NT2/D1 (cell line): ENCODE results near the gene FANCF.

ENCODE experiments used
- DNase-seq: peaks from one replicate; pipeline ENCODE4 v3.0.0-alpha.2; 2011; ENCODE audit warnings: low read depth, low spot score
- H3K27me3 ChIP-seq: 2 replicates; pipeline ENCODE4 v1.6.0; 2011; ENCODE audit warnings: mild to moderate bottlenecking; ENCODE audit not compliant: insufficient read length, insufficient read depth
- H3K36me3 ChIP-seq: 2 replicates; pipeline ENCODE4 v1.6.1; 2011; ENCODE audit warnings: mild to moderate bottlenecking, low read length, mixed read lengths; ENCODE audit not compliant: insufficient read depth, insufficient read length
- H3K4me1 ChIP-seq: 2 replicates; pipeline ENCODE4 v1.5.1; 2011; ENCODE audit not compliant: insufficient read depth, insufficient read length
- H3K4me3 ChIP-seq: 2 replicates; pipeline ENCODE4 v1.5.1; 2011; ENCODE audit warnings: low read depth; ENCODE audit not compliant: insufficient read length
- H3K9ac ChIP-seq: 2 replicates; pipeline ENCODE4 v1.6.0; 2011; ENCODE audit warnings: low read depth; ENCODE audit not compliant: insufficient read length
- H3K9me3 ChIP-seq: 2 replicates; pipeline ENCODE4 v1.5.1; 2011; ENCODE audit warnings: mild to moderate bottlenecking, low read length; ENCODE audit not compliant: insufficient read depth
- SUZ12 ChIP-seq: IDR thresholded peaks from 2 replicates; pipeline ENCODE4 v1.6.1; 2011; ENCODE audit not compliant: insufficient read length, insufficient read depth; ENCODE audit errors: extremely low read depth
- YY1 ChIP-seq: IDR thresholded peaks from 2 replicates; pipeline ENCODE4 v1.6.1; 2011; ENCODE audit not compliant: insufficient read length, insufficient read depth
- ZNF274 ChIP-seq: IDR thresholded peaks from 2 replicates; pipeline ENCODE4 v1.6.1; 2011; ENCODE audit warnings: mild to moderate bottlenecking, low read depth, low read length

FANCF gene

DNA sequence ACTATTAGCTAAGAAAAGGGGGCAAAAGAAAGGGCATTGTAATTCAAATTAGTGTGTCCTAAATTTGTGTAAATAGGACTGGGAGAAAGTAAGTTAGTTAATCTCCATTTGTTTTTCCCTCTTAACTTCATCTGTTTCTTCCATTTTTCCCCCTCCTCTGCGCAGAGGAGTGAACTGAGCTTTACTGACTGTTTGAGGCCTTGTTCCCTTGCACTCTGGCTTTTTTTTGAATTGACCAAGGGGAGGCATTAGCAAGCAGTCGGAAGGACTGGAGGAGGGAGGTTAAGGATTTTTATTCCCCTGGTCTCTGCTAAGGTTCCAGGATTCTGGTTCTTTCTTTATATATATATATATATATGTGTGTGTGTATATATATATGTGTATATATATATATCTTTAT, 15.2 kb upstream of the FANCF start:
- no peaks in the 10 kb centered on the region for H3K9me3 ChIP-seq
- DNase-seq, result peak; percentile 13
- no peak overlapping the region for H3K9ac ChIP-seq
- TF ChIP-seq ZNF274 (no peak), YY1 (no peak), SUZ12 (no peak)
- no peak overlapping the region for H3K4me3 ChIP-seq
- no peaks in the 10 kb centered on the region for H3K27me3 ChIP-seq
- no peaks in the 10 kb centered on the region for H3K36me3 ChIP-seq
- no peaks in the 10 kb centered on the region for H3K4me1 ChIP-seq

DNA sequence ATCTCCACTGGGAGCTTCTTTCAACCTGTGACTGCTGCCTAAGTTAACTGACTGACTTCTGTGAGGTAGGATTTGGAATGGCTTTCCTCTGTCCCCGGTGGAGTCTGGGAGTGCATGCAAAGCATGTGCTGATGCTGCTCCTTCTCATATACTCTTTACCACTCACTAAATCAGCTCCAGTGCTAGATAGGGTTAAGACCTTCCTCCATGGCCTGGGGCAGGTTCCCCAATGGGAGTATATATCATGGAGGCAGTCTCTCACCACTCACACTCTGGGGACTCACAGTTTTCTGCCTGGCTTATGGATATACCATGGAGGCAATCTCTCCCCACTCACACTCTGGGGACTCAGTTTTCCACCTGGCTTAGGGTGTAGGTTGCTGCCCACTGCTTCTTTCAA, 10.1 kb upstream of the FANCF start:
- no peak overlapping the region for H3K4me3 ChIP-seq
- DNase-seq, result no peak

DNA sequence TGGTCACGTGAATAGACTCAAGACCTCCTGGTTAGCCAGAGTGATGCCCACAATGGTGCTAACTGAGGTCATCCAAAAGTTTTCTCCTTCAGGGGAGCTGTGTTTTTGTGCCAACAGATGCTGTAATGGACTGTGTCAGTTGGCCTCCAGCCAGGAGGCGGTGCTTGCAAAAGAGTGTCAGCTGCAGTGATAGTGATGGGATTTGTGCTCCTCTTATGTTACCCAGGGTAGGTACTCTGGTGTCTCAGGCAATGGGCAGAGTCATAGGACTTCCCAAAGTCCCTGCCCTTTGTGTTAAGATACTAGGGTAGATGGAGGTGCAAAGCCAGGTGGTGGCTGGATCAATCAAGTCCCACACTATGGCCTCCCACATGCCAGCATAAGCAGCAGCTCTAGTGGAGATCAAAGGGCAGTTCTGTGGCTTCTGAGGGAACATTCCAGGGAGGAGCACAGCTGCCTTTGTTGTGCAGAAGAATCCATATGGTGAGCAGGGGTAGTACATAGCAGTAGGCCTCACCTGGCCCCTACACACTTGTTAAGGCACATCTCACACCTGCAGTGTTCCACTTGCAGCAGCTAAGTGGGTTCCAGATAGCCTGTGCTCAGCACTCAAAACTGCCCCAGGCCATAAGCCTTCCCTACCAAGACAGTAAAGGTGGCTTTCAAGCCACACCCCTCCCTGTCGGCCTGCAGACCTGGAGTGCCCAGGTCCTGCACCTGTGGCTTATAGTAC, 9.4 kb upstream of the FANCF start:
- Histone ChIP-seq H3K4me3 (no peak overlapping the region), H3K27me3 (no peaks in the 10 kb centered on the region), H3K4me1 (no peaks in the 10 kb centered on the region), H3K9ac (no peak overlapping the region), H3K9me3 (no peaks in the 10 kb centered on the region), H3K36me3 (no peaks in the 10 kb centered on the region)
- no peak for DNase-seq
- TF ChIP-seq SUZ12 (no peak), ZNF274 (no peak), YY1 (no peak)

More for the DNA sequence above, 10.1 kb upstream of the FANCF start:
- no peak overlapping the region for H3K9ac ChIP-seq
- no peak for TF ChIP-seq YY1
- no peak for TF ChIP-seq SUZ12
- no peak for TF ChIP-seq ZNF274
- no peaks in the 10 kb centered on the region for H3K4me1 ChIP-seq
- H3K9me3 ChIP-seq, result no peaks in the 10 kb centered on the region
- H3K36me3 ChIP-seq, result no peaks in the 10 kb centered on the region
- no peaks in the 10 kb centered on the region for H3K27me3 ChIP-seq

DNA sequence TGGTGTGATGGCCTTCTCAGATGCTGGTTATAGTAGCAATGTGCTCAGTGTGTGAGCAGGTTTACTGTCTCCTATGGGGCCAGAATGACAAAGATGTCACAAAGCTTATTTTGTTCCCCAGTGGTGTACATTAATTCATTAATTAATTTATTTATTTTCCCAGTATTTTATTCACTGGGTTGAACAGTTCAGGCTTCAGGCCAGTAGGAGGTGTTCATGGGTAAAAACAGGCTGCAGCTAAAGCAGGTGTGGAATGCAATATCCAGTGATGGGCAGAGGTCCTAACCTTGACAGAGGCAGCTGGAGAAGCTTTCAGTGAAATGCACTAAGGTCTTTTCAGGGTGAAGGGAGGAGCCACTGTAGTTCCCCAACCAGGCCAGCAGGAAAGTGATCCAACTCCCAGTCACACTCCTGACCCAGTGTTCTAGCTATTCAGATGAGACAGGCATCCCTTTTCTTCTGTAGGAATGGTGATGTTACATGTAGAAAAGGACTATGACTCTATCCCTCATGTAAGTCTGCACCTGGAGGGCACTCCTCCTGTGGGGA, 7.8 kb upstream of the FANCF start:
- Histone ChIP-seq H3K9ac (no peak overlapping the region), H3K36me3 (no peaks in the 10 kb centered on the region), H3K4me1 (no peaks in the 10 kb centered on the region), H3K4me3 (no peak overlapping the region), H3K27me3 (no peaks in the 10 kb centered on the region), H3K9me3 (no peaks in the 10 kb centered on the region)
- TF ChIP-seq SUZ12 (no peak), ZNF274 (no peak)
- no peak for DNase-seq

DNA sequence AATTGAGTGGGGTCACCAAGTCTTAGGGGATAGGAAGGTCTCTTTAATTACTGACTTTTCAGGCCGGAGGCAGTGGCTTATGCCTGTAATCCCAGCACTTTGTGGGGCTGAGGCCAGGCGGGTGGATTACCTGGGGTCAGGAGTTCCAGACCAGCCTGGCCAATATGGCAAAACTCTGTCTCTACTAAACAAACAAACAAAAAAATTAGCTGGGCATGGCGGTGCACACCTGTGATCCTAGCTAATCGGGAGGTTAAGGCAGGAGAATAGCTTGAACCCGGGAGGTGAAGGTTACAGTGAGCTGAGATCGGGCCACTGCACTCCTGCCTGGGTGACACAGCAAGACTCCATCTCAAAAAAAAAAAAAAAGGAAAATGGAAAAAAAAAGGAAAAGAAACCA, 1.8 kb upstream of the FANCF start:
- no peaks in the 10 kb centered on the region for H3K27me3 ChIP-seq
- no peaks in the 10 kb centered on the region for H3K36me3 ChIP-seq
- TF ChIP-seq ZNF274 (no peak), SUZ12 (no peak), YY1 (no peak)
- no peak overlapping the region for H3K4me3 ChIP-seq
- no peaks in the 10 kb centered on the region for H3K9me3 ChIP-seq
- H3K4me1 ChIP-seq, result no peaks in the 10 kb centered on the region
- no peak overlapping the region for H3K9ac ChIP-seq
- no peak for DNase-seq

DNA sequence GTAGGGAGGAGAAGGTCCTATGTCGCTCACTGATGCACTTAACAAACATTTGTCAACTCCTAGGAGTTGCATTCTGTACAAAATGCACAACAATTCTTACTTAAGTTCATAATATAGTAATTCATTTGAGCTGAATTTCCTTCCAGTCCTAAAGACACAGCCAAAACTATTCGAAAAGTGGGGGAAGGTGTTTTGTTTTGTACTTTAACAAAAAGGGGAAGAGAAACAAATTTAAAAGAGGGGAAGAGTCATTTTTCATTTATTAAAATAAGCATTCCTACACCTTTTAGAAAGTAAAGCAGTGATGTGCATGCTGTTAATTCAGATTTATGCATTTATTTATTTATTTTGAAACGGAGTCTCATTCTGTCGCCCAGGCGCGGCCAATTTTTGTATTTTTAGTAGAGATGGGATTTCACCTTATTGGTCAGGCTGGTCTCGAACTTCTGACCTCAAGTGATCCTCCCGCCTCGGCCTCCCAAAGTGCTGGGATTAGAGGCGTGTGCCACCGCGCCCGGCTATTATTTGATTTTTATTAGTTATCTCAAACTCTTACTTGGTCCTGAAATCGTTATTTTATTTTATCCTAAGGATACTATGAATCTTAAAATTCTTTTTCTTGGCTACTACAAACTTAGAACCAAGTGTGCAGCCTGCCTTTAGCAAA, 1.1 kb upstream of the FANCF start:
- Histone ChIP-seq H3K4me1 (no peaks in the 10 kb centered on the region), H3K36me3 (no peaks in the 10 kb centered on the region), H3K4me3 (no peak overlapping the region), H3K9me3 (no peaks in the 10 kb centered on the region), H3K27me3 (no peaks in the 10 kb centered on the region), H3K9ac (no peak overlapping the region)
- no peak for DNase-seq
- TF ChIP-seq YY1, result no peak
- no peak for TF ChIP-seq SUZ12
- TF ChIP-seq ZNF274, result no peak

DNA sequence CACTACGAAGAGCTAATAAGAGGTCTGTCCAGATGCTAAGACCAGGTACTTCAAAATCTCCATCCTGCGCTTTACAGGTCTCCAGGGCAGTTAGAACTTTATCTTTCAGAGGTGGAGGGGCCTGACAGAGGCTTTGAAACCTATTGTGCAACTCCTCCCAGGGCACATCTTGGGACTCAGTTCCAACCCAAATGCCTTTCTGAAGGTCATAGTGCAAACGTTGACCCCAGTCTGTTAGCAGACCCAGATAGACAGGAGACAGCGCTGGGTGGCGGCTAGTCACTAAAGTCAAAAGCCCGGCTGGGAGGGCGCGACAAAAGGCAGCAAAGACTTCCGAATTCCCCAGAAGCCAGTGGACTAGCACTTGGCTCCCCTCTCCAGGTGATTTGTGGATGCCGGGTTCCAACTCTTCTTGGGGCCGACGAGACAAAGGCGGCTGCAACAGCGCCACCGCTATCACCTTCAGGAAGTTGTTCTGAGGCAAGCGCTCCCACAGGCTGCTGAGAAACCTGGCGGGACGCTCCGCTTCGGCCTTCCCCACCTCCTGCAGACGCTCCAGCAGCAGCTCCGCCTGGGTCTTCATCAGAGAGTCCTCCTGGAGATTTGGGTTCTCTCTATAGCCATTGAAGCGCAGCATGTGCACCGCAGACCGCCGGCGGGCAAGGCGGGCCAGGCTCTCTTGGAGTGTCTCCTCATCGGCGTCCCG, 728 bp downstream of the FANCF start:
- H3K4me3 ChIP-seq, result peak overlapping the region; percentile 83
- TF ChIP-seq ZNF274, result no peak
- no peak for TF ChIP-seq YY1
- no peak for TF ChIP-seq SUZ12
- peak; percentile 60 for DNase-seq
- no peaks in the 10 kb centered on the region for H3K9me3 ChIP-seq
- no peaks in the 10 kb centered on the region for H3K27me3 ChIP-seq
- H3K36me3 ChIP-seq, result no peaks in the 10 kb centered on the region
- H3K4me1 ChIP-seq, result no peaks in the 10 kb centered on the region
- H3K9ac ChIP-seq, result peak overlapping the region; percentile 90
